HG03095 (cell line): ENCODE results near the gene KCNQ1OT1.

Experiments
- ATAC-seq: cut with Tn5 transposase; IDR thresholded peaks from one replicate; pipeline ENCODE4 v1.9.1; 2021; ENCODE audit warnings: moderate library complexity; ENCODE audit not compliant: unreplicated experiment

KCNQ1OT1 gene

DNA sequence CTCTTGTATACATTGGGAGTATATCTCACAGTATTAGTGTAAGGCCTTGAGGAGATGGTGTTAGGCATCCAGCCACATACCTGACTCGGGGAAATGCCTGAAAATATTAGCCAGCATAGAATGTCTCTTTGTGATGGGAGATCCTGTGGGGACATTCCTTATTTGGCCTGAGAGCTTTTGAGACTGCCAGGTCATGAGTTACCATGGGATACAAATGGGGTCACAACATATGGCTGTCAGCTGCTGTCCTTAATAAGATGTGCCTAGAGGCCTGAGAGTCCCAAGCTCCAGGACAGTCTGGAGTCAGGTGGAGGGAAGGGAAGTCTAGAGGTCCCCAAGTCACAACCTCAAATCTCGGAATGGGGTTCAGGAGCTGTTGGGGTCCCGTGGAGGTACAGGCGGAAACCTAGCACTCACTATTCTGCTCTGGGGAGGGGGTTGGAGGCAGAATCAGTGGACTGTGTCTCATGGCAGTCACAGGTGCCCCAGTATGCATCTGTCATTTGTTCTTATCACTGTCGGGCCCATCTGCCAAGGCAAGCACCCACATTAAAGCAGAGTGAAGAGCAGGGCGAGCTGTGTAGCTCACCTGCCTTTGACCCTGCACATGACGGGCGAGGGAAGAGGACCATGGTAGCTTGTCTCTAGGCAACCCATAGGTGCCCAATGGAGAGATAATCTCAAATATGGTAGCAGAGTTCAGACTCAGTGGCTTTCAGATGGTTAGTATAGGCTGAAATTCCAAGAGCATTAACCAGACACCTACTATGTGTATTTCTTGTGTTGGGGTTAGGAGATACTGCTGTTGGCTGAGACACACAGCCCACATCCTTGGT, 29.9 kb downstream of the KCNQ1OT1 start:
- no peak for ATAC-seq

GRCh38 chr11:2668876-2669275, 30.9 kb downstream of the KCNQ1OT1 start:
- no peak for ATAC-seq

GRCh38 chr11:2667940-2668339, 31.9 kb downstream of the KCNQ1OT1 start:
- no peak for ATAC-seq

- no peak for ATAC-seq
These were observed 32.8 kb downstream of the KCNQ1OT1 start for GRCh38 chr11:2666828-2667570.

GRCh38 chr11:2666401-2666741, 33.4 kb downstream of the KCNQ1OT1 start:
- ATAC-seq: no peak

- no peak for ATAC-seq
These were observed 34.0 kb downstream of the KCNQ1OT1 start for GRCh38 chr11:2665526-2666400.

- no peak for ATAC-seq
These were observed 34.8 kb downstream of the KCNQ1OT1 start for GRCh38 chr11:2664791-2665525.

- no peak for ATAC-seq
These were observed 35.4 kb downstream of the KCNQ1OT1 start for GRCh38 chr11:2664376-2664775.

DNA sequence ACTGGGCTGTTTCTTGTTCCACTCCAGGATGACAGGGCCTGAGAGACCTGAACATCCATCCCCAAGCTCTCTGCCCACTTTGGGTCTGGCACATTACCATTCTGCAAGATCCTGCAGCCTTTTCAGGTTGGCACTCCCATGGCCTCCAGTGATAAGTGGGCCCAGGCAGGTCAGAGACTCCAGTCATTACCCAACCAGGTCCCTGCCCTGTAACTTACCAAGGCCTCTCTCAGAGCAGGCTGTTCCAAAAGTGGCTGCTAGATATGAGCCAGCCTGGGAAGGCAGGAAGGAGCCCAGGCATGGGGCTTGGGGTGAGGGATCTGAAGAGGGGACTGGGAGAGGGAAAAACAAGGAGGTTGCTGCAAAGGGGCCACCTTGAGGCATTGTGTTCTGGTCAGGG, 35.9 kb downstream of the KCNQ1OT1 start:
- no peak for ATAC-seq

DNA sequence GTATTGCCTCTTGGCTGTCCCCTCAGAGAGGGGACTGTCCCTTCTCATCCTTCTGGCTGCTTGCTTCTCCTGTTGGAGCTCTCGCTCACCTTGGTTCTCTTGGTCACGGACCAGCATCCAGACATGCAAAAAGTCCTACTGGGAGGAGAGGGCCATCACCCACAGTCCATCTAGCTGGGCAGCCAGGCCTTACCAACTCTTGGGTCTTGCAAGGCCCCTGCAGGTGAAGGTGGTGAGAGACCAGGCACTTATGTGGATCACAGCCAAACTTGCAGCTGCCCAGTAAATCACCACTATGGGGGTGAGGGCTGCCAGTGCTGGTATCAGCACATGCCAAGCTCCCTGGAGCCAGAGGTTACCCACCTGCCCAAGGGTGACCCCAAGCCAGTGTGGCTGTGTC, 36.3 kb downstream of the KCNQ1OT1 start:
- no peak for ATAC-seq

- no peak for ATAC-seq
These were observed 37.1 kb downstream of the KCNQ1OT1 start for GRCh38 chr11:2662430-2663299.

DNA sequence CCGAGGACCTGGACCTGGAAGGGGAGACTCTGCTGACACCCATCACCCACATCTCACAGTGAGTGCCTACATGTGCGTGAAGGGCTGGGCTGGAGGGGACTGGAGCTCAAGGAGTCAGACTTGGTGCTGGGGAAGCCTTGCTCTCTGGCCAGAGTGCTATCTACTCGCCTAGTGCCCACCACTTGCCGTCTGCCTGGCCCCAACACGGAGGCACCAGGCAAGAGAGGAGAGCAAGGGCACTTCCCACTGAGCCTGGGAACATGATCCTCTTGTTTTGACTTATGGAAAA, 37.8 kb downstream of the KCNQ1OT1 start:
- ATAC-seq: no peak

DNA sequence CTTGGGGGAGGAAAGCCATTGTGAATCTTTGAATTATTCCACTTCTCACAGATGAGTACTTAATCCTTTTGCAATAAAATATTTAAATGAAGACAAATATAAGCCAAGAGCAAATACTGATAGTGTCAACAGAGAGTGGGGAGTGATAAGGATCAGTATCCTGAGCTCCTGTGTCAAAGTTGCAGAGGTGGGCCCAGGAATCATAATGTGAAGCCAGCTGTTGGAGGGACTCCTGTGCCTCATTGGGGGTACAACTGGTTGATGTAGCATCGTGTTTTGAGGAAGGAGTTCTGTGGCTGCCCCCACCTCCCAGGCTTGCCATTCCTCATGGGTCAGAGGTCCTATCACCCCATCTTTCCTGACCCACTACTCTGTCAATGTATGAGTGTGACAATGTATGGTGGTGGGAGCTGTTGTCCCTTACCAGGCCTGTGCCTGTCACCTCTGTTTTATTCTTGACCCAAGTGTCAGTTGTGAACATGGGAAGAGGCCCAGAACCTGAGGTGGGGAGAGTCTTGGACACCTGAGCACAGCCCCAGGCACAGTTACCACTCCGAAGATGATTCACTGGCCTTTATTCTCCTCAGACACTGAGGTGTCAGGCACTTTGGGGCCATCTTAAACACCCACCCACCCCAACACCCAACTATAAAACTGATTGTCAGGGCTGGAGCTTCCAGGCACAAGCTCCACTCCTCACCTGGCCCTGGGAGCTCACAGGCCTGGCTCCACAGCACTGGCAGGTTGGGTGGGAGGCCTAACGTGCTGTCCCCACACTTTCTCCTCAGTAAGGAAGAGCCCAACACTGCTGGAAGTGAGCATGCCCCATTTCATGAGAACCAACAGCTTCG, 38.4 kb downstream of the KCNQ1OT1 start:
- no peak for ATAC-seq

- no peak for ATAC-seq
These were observed 39.3 kb downstream of the KCNQ1OT1 start for GRCh38 chr11:2660357-2660939.

DNA sequence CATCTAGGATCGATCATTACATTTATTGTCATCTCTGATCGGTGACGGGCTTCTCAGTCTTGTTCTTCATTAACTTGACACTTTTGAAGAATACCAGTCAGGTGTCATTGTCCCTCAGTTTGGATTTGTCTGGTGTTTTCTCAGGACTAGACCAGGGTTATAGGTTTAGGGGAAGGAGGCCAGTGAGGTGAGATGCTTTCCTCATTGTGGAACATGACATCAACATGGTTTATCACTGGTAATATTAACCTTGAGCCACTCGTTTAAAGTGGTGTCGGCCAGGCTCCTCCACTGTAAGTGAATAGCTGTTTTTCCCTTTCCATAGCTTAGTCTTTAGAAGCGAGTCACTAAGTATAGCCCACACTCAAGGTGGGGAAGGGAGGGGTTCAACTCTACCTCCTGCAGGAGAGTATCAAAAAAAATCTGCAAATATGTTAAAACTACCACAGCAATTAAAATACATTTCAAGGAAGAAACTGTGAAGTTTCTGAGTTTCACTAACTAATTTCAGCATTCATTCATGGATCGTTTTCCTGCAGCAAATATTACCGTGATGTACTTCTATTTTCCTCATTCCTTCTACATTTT, 42.0 kb downstream of the KCNQ1OT1 start:
- no peak for ATAC-seq

DNA sequence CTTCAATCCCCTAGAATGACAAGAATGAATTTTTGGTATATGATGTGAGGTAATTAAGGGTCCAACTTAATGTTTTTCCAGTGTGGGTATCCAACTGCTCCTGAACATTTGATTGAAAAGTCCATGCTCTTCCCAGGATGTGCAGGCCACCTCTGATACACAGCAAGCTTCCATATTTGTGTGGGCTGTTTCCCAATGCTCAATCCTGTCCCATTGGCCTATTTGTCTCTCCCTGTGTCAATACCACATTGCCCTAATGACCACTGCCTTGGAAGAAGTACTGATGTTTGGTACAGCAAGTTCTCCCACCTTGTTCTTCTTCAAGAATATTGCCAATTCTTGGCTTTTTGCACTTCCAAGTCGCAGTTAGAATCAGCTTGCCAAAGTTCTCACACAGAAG, 42.9 kb downstream of the KCNQ1OT1 start:
- no peak for ATAC-seq

DNA sequence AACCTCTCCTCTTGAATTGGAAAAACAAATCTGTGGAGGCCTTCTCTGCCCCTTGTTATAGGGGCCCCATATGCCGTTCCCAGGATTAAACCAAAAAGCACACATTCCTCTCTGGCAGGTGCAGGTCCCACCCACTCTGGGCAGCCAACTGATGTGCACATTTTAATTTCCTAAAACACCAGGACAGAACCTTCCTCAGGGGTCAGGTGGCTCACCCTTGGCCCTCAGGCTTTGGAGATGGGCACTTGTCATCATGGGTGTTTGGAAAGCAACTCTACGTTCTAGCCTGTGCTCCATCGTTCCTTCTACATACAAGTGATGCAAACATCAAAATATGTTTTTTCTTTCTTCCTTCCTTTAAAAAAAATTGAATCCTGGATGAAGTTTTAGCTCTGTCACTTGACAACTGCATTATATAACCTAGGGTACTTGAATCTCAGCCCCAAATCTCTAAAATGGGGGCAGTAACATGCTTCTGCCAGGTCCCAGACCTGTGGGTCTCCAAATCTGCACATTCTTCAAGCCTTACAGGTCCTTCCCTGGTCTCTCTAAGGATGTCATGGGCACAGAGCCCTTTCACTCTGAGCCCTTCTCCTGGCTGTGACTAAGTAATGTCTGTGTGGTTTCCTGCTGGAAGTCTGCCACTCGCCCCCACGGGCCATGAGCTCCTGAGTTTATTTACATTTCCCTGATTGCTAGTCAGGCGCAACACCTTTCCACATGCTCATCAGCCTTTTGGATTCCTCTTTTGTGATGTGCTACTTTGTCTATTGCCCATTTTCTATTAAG, 43.8 kb downstream of the KCNQ1OT1 start:
- ATAC-seq: no peak
